ENCODE measurements around the gene CHERP. TPM values are rescaled to one million over a fixed set of nuclear protein-coding genes. Genes with fewer than 3 reads are reported as not detected.
"Not testable (repeated sequence)": the region's sequence is repeated elsewhere in the genome, so short reads cannot be mapped to it uniquely, and the experiment has no call there.

Gene CHERP
- total and polyA plus RNA-seq, 2 of the 13 experiments (the other 11 are each of a cell fraction or from before 2014, with no cell fraction given), result 4.3 to 5.4 TPM

GRCh38 chr19:16514383-16515019 is 27.7 kb downstream of the CHERP start (continued):
- TF ChIP-seq, protein P1, sequence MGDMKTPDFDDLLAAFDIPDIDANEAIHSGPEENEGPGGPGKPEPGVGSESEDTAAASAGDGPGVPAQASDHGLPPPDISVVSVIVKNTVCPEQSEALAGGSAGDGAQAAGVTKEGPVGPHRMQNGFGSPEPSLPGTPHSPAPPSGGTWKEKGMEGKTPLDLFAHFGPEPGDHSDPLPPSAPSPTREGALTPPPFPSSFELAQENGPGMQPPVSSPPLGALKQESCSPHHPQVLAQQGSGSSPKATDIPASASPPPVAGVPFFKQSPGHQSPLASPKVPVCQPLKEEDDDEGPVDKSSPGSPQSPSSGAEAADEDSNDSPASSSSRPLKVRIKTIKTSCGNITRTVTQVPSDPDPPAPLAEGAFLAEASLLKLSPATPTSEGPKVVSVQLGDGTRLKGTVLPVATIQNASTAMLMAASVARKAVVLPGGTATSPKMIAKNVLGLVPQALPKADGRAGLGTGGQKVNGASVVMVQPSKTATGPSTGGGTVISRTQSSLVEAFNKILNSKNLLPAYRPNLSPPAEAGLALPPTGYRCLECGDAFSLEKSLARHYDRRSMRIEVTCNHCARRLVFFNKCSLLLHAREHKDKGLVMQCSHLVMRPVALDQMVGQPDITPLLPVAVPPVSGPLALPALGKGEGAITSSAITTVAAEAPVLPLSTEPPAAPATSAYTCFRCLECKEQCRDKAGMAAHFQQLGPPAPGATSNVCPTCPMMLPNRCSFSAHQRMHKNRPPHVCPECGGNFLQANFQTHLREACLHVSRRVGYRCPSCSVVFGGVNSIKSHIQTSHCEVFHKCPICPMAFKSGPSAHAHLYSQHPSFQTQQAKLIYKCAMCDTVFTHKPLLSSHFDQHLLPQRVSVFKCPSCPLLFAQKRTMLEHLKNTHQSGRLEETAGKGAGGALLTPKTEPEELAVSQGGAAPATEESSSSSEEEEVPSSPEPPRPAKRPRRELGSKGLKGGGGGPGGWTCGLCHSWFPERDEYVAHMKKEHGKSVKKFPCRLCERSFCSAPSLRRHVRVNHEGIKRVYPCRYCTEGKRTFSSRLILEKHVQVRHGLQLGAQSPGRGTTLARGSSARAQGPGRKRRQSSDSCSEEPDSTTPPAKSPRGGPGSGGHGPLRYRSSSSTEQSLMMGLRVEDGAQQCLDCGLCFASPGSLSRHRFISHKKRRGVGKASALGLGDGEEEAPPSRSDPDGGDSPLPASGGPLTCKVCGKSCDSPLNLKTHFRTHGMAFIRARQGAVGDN (CRISPR knock-in tag; IDR thresholded peaks at IDR 0.05), result 0 out of 2 replicates have a peak, but pooled peaks have one; percentile 9
- TF ChIP-seq STAG1 (CRISPR knock-in tag; IDR thresholded peaks at IDR 0.05) (peak; percentile 39; the same call in 1 of the 2 replicates), CCDC6 (CRISPR knock-in tag; IDR thresholded peaks at IDR 0.05) (no peak), E2F2 (CRISPR knock-in tag; IDR thresholded peaks at IDR 0.05; ENCODE audit: borderline replicate concordance) (no peak), SNAPC2 (CRISPR knock-in tag; IDR thresholded peaks at IDR 0.05) (no peak), CTCF (CRISPR knock-in tag; IDR thresholded peaks at IDR 0.05) (peak; percentile 8; the same call in 1 of the 2 replicates), ZNF510 (CRISPR knock-in tag; IDR thresholded peaks at IDR 0.05; ENCODE audit: low read depth) (no peak), KLF9 (CRISPR knock-in tag; IDR thresholded peaks at IDR 0.05; ENCODE audit: low read depth) (no peak)

- H3K4me1 ChIP-seq (ENCODE audit: insufficient read depth, low read length); H4K20me1 ChIP-seq (ENCODE audit: insufficient read depth, low read length); ATAC-seq; H3K79me2 ChIP-seq (ENCODE audit: insufficient read depth, low read length); intact Hi-C loops (cut with micrococcal nuclease; ENCODE audit: unreplicated experiment); H2AFZ ChIP-seq (ENCODE audit: low read length); CTCF ChIA-PET (ENCODE audit: low intra/inter-chr PET ratio, low total read pairs); H3K4me3 ChIP-seq (replicated peaks in 1 of 3; ENCODE audit: insufficient read depth in 1 of 3, low read depth in 2 of 3, low read length in 3 of 3); FAIRE-seq; DNase-seq (ENCODE audit: low spot score); H3K9me3 ChIP-seq (ENCODE audit: low read length); H3K9ac ChIP-seq (ENCODE audit: insufficient read depth, low read depth, low read length); in situ Hi-C loops (cut with HindIII; ENCODE audit: extremely low pct_ligation_motif_present, low pct_unique_long_range_greater_than_20kb); H3K27ac ChIP-seq (ENCODE audit: extremely low read length, insufficient read depth, low read length); H3K4me2 ChIP-seq (ENCODE audit: low read depth, low read length); POLR2A ChIA-PET; BruUV-seq (replicated peaks); H3K27me3 ChIP-seq (ENCODE audit: control insufficient read depth in 1 of 2, insufficient read depth in 2 of 2, low read length in 2 of 2): not testable (repeated sequence)
- peaks cover 13 to 53% of the 10 kb centered on the region in 2 experiments for H3K36me3 ChIP-seq (replicated peaks in 1 of 2; ENCODE audit: control insufficient read depth in 1 of 2, insufficient read depth in 2 of 2, low read length in 2 of 2)
- WGBS (ENCODE audit: low lambda C conversion rate), result 98% methylated on average over 10 of the region's 10 CpGs
Measured at GRCh38 chr19:16512611-16513010, 29.6 kb downstream of the CHERP start.

All from HepG2 (cell line).